Smooth muscle cell of the brain vasculature (primary cell): Measurements from ENCODE around the gene CYP8B1.
"Not testable (repeated sequence)": the region's sequence is repeated elsewhere in the genome, so short reads cannot be mapped to it uniquely, and the experiment has no call there.

ENCODE experiments used
- DNase-seq: peaks from one replicate; pipeline ENCODE4 v3.0.0-alpha.2; 2012; ENCODE audit warnings: low read depth, low spot score

CYP8B1 gene

DNA sequence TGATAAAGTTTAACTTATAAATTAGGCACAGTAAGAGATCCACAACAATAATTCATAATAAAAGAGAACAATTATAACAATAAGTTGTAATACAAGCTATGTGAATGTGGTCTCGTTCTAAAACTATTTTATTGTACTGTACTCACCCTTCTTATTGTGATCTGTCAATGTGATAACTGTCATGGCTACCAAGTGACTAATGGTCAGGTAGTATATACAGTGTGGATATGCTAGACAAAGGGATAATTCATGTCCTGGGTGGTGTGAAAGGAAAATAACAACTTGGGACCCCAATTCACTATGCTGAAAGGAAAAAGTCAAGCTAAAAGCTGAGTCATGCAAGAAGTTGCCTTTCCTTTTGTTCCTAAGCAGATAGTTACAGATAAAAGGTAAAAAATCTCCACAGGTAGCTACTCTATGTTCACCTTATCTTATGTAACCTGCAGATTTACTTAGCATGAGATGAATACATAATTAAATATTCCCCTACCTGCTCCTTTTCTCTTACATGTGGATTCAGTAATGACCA, 10.7 kb upstream of the CYP8B1 start:
- no peak for DNase-seq

DNA sequence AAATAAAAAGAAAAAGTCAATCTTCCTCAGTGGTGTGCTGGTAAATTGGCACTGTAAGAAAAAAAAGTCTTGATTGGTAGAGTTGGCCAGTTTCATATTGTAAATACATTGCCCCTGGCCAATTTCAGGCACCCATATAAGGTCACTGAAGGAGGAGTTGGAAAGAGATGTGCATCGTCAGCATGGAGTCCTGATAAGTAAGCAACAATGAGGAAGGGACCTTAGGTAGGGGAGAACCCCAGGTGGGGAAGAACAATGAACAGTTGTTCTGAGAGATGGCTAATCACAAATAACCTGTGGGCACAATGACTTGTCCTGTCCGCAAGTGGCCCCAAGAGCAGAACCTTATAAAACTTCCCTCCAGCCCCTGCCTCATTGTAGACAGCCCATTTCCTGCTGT, 8.6 kb upstream of the CYP8B1 start:
- no peak for DNase-seq

DNA sequence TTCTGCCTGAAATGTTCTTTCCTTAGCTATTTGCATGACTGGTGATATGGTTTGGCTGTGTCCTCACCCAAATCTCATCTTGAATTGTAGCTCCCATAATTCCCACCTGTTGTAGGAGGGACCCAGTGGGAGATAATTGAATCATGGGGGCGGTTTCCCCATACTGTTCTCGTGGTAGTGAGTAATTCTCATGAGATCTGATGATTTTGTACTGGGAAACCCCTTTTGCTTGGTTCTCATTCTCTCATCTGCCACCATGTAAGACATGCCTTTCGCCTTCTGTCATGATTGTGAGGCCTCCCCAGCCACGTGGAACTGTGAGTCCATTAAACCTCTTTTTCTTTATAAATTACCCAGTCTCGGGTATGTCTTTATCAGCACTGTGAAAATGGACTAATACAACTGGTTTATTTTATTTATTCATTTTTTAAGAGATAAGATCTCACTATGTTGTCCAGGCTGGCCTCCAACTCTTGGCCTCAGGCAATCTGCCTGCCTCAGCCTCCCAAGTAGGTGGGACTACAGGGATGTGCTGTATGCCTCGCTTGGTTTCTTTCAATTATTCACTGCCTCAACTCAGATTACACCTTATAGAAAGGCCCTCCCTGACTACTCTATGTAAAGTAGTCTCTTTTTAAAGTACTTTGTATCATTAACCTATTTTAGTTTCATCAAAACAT, 7.7 kb upstream of the CYP8B1 start:
- not testable (repeated sequence) for DNase-seq

DNA sequence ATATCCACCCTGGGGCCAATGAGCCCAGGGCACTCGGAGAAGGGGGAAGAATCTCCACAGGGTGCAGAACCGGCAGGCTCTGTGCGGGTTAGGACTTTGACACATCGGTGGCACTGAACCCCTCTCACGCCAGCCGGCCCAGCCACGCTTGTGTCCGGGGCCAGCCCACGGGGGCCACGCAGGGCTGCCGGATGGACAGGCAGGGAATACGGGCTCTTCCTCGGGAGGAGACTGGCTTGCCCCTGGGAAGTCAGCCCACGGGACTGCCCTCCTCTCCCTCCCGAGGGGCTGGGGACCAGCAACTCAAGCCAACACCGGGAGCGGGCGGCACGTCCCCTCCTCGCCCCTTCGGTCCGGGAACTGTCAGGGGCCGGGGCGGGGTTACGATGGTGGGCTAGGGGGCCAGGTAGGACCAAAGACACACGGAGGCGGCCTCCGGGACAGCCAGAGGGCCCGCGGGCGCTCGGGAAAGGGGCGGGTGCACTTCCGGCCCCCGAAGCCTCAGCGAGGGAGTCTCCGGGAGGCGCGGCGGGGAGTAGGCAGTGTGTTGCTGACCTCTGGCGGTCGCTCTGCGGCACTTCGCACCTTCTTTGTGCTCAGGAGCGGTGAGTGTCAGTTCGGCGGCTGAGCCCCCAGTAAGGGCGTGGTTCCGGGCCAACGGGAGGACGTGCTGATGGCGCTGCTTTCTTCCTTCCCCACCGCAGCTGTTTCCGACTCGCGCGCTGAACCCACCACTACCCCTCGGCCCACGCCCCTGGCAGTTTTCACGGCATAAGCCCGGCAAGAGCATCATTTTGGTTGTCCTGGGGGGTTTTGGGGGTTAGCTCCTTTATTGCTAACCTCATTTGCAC, 5.1 kb upstream of the CYP8B1 start:
- peak; percentile 2 for DNase-seq

DNA sequence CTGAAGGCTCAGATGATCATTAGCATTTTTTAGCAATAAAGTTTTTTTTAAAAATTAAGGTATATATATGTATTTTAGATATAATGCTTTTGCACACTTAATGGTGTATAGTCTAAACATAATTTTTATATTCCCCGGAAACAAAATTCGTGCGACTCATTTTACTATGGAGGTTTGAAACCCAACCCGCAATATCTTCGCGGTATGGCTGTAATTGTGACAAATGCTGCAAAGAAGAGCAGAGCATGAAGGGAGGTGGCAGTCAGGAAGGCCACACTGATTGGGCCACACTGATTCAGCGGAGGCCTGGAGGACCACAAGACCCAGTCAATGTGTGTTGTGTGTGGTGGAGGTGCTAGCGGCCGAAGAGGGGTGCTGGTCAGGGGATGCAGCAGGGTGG, 4.5 kb upstream of the CYP8B1 start:
- DNase-seq: no peak

DNA sequence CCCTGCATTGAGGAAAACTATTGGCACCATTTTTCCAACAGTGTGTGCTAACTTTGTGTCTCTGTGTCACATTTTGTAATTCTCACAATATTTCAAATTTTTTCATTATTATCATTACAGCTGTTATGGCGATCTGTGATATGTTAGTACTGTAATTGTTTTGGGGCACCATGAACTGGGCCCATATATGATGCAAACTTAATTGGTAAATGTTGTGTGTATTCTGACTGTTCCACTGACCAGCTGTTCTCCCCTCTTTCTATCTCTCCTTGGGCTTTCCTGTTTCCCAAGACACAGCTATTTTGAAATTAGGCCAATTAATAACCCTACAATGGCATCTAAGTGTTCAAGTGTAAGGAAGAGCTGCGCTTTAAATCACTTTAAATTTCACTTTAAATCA, 2.2 kb upstream of the CYP8B1 start:
- DNase-seq: no peak

DNA sequence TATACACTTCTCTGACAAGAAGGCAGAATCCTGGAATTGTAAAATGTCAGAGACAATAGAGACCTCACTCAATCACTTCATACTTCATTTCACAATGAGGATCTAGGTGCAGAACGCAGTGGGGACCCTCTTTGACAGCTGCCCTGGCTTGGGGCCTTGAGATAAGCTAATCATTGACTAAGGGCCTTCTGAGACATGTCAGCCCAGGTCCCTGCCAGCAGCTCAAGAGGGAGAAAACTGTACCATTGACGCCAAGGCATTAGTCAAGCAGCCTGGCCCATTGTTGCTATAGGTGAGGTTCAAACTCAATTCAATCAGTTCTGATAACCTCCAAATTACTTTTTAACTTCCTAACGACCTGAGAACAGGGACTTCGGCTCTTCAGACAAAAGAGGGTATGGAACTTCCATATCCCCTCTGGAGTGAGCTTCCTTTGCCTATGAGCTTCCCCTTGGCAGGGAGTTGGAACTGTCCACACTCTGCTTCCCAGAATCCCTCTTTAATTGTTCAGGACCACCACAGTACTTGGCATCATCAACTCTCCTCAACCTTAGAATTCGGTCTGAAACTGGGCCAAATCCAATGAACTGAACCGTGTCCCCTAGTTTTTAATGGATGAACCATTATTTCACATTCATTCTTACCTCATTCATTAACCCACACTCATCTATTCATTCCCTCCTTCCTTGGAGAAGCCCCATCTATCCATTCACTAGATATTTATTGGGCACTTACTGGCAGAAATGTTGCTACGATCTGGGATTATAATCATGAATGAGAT, 1.5 kb upstream of the CYP8B1 start:
- DNase-seq: no peak

DNA sequence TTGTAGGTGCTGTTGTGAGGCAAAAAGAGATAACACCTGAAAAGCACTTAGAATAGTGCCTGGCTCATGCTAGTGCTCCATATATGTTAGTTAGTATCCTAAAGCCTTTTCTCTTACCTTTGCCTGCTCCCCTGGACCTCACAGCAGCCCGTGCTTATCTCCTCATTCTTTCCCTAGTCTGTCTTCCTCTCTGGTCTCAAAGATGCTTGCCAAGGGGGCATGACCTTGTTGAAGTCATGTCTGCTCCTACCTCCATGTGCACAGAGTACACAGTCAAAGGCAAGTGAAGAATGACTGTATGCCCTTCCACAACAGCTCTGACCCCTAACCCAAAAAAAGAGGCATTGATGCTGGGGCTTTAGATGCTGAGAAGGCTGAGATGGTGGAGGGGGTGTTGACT, 722 bp upstream of the CYP8B1 start:
- no peak for DNase-seq

DNA sequence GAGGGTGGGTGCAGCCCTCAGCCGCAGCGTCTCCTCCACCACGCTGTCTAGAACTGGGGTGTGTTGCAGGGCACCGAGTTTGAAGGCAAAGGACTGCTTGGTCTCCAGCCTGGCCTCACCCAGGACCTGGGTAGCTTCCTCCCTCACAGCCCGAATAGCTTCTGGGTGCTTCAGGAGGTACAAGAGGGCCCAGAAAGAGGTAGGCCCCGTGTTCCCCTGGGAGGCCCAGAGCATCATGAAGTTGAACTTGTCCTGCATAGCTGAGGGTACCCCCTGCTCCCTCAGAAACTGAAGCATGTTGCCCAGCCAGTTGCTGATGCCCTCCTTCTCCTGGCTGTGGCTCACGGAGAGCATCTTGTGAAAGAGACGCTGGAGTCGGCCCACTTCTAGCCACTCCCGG, 930 bp downstream of the CYP8B1 start:
- no peak for DNase-seq

DNA sequence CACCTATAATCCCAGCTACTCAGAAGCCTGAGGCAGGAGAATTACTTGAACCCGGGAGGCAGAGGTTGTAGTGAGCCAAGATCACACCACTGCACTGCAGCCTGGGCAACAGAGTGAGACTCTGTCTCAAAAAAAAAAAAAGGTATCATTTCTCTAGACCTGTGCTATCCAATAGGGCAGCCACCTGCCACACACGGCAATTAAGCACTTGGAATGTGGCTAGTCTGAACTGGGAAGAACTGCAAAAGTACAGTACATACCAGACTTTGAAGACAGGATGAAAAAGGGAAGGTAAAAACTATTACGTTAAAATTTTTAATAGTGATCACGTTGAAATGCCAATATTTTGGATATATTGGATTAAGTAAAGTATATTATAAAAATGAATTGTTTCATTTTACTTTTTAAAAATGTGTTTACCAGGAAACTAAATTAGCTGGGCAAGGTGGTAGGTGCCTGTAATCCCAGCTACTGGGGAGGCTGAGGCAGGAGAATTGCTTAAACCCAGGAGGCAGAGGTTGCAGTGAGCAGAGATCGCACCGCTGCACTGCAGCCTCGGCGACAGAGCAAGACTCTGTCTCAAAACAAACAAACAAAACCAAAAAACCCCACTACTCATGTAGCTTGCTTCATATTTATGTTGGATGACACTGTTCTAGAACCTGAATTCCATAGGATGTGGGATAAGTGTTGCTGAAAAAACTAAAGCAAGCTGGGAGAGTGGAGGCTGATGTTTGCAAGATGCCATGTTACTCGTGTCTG, 2.3 kb downstream of the CYP8B1 start:
- no peak for DNase-seq

DNA sequence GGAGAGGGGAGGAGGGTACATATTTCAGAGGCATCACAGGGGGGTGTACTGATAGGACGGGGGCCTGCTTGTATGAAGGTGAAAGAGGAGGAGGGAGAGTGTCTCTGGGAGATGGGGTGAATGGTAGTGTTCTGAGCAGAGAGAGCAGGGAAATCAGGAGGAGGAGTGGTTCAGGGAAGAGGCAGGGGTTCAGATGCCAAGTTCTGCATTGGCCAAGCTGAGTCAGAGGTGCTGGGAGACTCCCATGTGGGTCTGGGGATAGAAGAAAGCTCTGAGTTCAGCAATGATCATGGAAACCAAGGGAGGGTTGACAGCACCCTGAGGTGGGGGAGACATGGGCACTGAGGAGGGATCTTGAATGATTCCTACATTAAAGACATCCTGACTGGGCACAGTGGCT, 3.0 kb downstream of the CYP8B1 start:
- DNase-seq: no peak

DNA sequence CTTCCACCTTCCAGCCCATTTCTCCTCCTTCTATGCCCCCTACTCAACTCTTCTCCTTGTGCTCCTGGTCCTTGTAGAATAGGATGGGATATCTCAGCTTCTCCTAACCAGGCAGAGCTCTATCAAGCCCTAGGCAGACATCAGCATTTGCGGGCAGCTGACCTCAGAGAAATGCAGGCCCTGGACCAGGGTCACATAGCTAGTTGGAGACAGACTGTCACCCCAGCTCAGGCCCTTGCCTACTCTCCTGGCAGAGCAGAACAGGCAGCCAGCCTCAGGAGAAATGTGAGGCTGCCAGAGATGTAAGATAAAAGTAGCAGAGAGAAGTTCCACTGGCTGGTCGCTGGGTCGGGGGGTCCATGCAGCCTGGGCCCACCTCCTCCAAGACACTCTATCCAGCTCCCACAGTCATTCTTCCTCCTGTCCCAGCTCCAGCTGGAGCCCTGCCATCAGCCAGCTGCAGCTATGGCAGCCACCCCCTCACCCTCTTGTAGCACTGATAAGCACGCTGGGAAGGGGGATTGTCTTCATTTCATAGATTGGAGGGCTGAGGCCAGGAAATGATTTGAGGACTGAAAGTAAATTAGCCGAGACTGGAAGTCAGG, 4.0 kb downstream of the CYP8B1 start:
- no peak for DNase-seq

DNA sequence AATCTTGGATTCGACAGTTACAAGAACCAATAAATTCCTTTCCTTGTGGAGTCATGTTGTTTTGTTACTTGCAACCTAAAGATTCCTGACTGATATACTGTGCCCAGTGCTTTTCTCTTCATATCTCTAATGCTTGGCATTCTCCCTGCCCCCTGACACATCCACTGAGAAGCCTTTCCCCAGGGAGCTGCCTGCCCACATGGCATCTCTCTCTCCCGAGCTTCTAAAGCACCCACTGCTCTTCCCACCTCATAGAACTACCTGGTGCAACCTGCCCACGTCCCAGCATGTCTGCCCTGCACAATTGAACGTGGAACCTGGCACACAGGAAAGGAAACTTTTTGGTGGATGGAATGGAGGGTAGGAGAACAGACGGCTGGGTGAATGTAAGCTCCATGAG, 6.8 kb downstream of the CYP8B1 start:
- DNase-seq: no peak

DNA sequence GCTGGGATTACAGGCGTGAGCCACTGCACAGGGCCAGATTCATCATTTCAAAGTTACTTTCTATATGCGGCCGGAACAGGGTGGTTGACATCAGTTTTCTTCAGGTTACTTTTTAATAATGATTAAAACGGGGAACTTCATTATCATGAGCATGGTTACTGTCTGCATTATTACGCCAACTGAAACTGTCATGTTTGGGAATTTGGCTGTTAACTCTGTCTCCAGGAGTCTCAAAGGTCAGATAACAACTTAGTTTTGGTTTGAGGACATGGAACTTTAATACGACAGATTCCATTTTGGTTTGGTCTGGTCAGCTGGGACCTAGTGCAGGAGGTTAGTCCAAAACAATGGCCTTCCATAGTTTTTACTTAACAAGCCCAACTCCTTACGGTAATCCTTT, 8.5 kb downstream of the CYP8B1 start:
- no peak for DNase-seq

DNA sequence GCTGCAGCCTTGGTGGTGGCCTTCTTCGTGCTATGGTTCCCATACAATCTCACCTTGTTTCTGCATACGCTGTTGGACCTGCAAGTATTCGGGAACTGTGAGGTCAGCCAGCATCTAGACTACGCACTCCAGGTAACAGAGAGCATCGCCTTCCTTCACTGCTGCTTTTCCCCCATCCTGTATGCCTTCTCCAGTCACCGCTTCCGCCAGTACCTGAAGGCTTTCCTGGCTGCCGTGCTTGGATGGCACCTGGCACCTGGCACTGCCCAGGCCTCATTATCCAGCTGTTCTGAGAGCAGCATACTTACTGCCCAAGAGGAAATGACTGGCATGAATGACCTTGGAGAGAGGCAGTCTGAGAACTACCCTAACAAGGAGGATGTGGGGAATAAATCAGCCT, 10.4 kb downstream of the CYP8B1 start:
- no peak for DNase-seq

DNA sequence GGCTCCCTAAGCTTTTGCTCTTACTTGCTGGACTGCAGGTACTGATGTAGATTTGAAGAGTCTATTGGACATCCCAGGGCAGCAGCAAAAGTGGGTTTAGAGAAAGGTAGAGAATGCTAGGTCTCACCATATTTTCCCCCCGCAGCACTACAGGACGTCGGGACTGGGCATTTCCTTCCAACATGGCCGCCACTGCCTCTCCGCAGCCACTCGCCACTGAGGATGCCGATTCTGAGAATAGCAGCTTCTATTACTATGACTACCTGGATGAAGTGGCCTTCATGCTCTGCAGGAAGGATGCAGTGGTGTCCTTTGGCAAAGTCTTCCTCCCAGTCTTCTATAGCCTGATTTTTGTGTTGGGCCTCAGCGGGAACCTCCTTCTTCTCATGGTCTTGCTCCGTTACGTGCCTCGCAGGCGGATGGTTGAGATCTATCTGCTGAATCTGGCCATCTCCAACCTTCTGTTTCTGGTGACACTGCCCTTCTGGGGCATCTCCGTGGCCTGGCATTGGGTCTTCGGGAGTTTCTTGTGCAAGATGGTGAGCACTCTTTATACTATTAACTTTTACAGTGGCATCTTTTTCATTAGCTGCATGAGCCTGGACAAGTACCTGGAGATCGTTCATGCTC, 11.2 kb downstream of the CYP8B1 start:
- DNase-seq: no peak

DNA sequence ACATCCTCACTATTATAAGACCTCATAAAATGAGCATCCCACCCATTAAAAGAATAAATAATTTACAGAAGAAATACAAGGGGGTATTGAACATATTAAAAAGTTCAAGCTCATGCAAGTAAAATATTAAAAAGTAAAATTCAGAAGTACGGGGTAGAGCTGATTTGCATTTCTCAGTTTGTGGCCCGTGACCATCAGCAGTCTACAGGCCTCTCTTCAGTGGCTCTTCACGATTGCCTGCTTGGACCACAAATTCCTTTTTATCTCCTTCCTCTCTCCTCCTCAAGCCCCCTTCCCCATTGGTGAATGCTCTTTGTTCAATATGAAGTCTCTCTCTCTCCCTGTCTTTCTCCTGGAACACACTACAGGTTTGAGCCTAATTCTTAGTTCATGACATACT, 19.1 kb downstream of the CYP8B1 start:
- no peak for DNase-seq

DNA sequence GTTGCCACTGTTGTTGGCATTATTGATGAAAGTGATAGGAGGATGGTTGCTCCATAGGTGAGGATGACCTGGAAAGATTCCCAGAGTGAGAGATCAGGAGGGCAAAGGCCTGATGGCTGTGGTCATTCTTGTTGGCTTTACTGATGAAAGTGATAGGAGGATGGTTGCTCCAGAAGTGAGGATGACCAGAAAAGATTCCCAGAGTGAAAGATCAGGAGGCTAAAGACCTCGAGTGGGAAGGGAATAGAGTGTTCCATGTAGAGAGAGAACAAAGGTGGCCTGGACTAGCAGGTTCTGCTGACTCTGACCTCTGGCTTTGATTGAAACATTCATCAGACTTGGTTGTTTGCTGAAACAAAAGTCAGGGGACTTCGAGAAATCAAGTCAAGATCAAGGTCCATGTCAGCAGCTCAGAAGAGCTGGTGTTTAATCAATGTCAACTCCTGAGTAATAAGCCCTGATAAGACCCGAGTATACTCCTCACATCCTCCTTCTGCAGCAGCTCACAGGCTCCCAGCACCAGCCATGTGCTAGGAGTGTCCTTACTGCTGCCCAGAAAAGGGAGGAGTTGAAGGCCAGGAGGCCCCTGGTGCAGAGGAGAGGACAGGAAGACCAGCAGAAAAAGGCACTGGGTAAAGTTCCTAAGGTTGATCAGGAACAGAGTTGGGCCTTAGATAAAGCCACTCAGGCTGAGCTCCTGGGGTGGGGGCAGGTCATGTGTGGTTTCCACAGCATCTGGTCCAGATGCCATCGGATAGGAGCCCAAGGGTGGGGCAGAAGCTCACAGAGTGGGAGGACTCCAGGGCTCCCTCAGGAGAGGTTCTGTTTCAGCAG, 19.9 kb downstream of the CYP8B1 start:
- no peak for DNase-seq

DNA sequence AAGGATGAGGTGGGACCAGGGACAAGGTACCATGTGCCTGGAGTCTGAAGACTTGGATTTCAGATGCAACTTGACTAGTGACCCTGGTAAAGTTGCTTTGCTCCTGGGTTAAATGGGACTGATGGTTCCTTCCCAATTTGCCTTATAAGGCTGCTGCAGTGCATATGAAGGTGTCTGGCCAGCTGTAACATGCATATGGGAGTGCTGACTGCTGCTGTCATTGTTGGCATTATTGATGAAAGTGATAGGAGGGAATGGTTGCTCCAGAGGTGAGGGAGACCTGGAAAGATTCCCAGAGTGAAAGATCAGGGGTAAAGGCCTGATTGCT, 20.5 kb downstream of the CYP8B1 start:
- no peak for DNase-seq

DNA sequence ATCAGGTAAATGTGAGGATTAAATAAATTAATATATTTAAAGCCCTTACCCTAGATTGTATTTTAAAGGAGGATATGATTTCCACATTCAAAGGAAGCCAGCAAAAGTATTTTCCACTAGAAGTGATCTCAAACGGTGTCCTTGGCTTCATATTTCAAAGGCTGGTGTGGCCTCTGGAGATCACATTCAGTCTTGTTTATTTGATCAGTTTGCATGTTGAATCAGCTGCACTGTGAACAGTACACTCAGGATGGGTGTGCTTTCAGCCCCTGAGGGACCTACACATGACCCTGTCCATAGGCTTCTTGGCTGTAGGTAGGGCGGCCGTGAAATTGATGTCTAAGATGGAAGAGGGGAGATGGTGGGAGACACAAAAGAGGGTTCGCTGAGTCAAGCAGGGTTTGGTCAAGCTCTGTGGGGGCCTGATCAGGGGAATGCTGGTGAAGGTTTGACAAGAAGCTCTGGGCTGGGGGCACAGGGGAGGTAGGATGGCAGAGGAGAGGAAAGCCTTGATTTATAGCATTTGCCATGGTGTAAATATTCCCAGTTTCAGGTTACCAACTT, 21.9 kb downstream of the CYP8B1 start:
- DNase-seq: no peak
